Breast epithelium (tissue), 3 donors: Measurements from ENCODE around the gene UBE3C.

Experiments used
- POLR2A ChIP-seq: fragments of 450-650 bp; IDR thresholded peaks from one replicate; pipeline ENCODE4 v1.6.1; 2016; ENCODE audit warnings: antibody characterized with exemption, mild to moderate bottlenecking, moderate library complexity
- POLR2AphosphoS5 ChIP-seq, 3 donors: sonication (generic); formaldehyde crosslinking; IDR thresholded peaks; one replicate each; pipeline ENCODE4 v1.6.1; 2017; ENCODE audit warnings: antibody characterized with exemption in 3 of 3
- TF ChIP-seq, protein P1 (sequence below), 3 donors: fragments of 450-650 bp; IDR thresholded peaks; one replicate each; pipeline ENCODE4 v1.5.1; 2016 to 2017; ENCODE audit warnings: antibody characterized with exemption in 3 of 3, mild to moderate bottlenecking in 3 of 3, moderate library complexity in 3 of 3

GRCh38 chr7:157224627-157225026 lies 85.9 kb downstream of the UBE3C start:
- TF ChIP-seq POLR2AphosphoS5 (IDR thresholded peaks at IDR 0.05): no peak
- TF ChIP-seq, protein P1, sequence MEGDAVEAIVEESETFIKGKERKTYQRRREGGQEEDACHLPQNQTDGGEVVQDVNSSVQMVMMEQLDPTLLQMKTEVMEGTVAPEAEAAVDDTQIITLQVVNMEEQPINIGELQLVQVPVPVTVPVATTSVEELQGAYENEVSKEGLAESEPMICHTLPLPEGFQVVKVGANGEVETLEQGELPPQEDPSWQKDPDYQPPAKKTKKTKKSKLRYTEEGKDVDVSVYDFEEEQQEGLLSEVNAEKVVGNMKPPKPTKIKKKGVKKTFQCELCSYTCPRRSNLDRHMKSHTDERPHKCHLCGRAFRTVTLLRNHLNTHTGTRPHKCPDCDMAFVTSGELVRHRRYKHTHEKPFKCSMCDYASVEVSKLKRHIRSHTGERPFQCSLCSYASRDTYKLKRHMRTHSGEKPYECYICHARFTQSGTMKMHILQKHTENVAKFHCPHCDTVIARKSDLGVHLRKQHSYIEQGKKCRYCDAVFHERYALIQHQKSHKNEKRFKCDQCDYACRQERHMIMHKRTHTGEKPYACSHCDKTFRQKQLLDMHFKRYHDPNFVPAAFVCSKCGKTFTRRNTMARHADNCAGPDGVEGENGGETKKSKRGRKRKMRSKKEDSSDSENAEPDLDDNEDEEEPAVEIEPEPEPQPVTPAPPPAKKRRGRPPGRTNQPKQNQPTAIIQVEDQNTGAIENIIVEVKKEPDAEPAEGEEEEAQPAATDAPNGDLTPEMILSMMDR (IDR thresholded peaks at IDR 0.05): no peak
- TF ChIP-seq POLR2A: no peak
